ENCODE measurements around the gene GLUD2. TPM values are rescaled to one million over a fixed set of nuclear protein-coding genes. Genes with fewer than 3 reads are reported as not detected.
"Not testable (repeated sequence)": the region's sequence is repeated elsewhere in the genome, so short reads cannot be mapped to it uniquely, and the experiment has no call there.

The GLUD2 gene
- total RNA-seq = 1.3 TPM
- long read RNA-seq, partial matches to known transcripts = 0 of 2 reads
- long read RNA-seq, other reads (novel, unspliced or antisense) = 0 of 2 reads

DNA sequence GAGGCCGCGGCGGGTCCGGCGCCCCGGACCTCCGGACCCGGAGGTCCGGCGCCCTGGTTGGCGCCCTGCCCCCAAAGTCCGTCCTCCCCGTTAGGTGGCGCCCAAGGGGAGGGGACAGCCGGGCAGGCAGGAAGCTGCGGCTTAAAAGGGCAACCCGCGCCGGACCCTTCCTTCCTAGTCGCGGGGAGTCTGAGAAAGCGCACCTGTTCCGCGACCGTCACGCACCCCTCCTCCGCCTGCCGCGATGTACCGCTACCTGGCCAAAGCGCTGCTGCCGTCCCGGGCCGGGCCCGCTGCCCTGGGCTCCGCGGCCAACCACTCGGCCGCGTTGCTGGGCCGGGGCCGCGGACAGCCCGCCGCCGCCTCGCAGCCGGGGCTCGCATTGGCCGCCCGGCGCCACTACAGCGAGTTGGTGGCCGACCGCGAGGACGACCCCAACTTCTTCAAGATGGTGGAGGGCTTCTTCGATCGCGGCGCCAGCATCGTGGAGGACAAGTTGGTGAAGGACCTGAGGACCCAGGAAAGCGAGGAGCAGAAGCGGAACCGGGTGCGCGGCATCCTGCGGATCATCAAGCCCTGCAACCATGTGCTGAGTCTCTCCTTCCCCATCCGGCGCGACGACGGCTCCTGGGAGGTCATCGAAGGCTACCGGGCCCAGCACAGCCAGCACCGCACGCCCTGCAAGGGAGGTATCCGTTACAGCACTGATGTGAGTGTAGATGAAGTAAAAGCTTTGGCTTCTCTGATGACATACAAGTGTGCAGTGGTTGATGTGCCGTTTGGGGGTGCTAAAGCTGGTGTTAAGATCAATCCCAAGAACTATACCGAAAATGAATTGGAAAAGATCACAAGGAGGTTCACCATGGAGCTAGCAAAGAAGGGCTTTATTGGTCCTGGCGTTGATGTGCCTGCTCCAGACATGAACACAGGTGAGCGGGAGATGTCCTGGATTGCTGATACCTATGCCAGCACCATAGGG, at the start of gene GLUD2:
Gene GLUD2 (plus strand): TSS at position 170 of the 979 bp plus-strand sequence. CDS start 75 bp downstream, at position 245.
- intact Hi-C loops (cut with micrococcal nuclease) = not testable (repeated sequence)
- peak; percentile 71 for DNase-seq
- peak; percentile 94 for ATAC-seq

DNA sequence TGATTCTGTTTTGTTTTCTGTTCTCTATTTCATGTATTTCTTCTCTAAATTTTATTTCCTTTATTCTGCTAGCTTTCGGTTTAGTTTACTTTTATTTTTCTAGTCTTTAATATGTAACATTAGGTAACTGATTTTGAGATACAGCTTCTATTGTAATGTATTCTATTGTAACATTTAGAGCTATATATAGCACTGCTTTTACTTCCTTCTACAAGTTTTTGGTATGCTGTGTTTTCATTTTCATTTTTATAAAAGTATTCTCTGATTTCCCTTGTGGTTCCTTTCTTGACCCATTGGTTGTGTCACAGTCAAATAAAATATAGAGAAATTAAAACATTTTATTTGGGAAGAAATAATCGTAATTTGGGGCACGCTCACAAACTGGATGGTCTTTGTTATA, 48.0 kb upstream of the GLUD2 start:
- no peak for ATAC-seq
- no peak for DNase-seq
- intact Hi-C loops (cut with micrococcal nuclease) = no loop called here

- intact Hi-C loops (cut with micrococcal nuclease) = no loop called here
These were observed 46.8 kb upstream of the GLUD2 start for GRCh38 chrX:121000589-121000988.

GRCh38 chrX:121008920-121009319, 38.5 kb upstream of the GLUD2 start:
- peak; percentile 56 for ATAC-seq
- no peak for DNase-seq
- intact Hi-C loops (cut with micrococcal nuclease) = no loop called here

More at GRCh38 chrX:121000589-121000988, 46.8 kb upstream of the GLUD2 start:
- DNase-seq (no peak), ATAC-seq (no peak)

DNA sequence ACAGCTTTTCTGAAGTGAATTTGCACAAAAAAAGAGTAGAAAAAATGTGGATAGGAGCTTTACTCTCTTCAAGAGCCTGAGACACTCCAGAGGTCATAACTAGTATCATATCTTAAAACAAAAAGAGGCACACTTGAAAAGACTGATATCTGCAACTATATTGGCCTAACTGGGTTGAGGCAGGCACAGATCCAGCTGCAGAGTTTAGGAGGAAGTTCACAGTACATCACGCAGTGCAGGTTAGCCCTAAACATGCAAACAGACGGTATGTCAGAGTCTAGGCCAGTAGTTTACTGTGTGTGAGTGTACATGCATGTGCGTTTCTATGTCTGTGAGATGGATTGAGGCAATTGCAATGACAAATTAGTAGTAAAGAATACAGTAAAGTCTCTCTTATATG, 37.6 kb upstream of the GLUD2 start:
- ATAC-seq (peak; percentile 72), DNase-seq (no peak)
- intact Hi-C loops (cut with micrococcal nuclease) = no loop called here

DNA sequence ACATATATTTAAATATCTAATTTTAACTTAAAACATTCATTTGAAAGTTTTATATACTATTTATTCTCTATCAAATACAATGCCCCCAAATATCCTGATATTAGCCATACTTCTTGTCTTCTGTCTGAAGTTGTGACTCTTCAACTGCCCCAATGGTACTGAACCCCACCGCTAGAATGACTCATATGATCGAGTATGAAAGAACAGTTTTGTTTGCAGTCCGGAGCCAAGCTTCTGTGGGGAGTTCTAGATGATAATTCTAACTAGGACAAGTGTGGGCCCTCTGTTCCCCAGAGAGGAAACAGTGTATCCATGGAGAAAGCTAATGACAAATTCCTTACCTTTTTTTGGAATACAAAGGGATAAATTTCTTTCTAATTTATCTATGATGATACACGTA, 37.2 kb upstream of the GLUD2 start:
- intact Hi-C loops (cut with micrococcal nuclease) = no loop called here
- DNase-seq (no peak), ATAC-seq (peak; percentile 38)

DNA sequence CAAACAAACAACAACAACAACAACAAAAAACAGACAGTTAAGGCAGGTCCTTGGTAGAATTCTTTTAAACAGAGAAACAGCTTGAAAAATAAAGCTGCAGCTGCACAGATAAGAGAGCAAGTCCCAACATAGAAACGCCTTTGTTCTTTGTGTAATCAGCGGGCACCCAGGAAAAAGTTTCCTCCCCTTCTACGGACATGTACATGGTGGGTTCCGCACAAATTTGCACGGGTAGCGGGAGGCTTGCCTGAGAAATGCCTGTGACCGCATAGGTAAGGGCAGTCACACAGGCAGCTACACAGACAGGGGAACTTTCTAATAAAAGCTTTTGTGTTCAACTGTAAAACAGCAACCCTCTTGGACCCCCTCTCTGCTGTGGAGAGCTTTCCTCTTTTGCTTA, 36.2 kb upstream of the GLUD2 start:
- DNase-seq = no peak
- intact Hi-C loops (cut with micrococcal nuclease) = no loop called here
- no peak for ATAC-seq

DNA sequence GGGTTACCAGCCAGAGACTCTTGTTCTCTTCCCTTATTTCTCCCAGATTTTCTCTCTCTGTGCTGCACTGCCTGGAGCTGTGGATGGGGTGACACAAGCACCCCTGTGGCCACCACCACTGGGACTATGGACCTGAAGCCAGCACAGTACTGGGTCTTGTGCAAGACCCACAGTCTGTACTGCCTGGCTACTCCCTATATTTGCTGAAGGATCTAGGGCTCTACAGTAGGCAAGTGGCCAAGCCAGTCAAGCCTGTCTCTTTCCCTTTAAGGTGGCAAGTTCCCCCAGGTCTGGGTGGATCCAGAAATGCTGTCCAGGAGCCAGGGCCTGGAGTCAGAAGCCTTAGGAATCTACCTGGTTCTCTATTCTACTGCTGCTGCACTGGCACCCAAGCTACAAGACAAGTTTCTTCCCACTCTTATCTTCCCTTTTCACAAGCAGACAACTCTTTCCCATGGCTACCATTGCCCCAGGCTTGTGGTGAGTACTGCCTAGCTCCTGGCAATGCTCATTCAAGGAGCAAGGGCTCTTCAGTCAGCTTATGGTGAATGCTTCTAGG, 33.4 kb upstream of the GLUD2 start:
- no peak for ATAC-seq
- intact Hi-C loops (cut with micrococcal nuclease) = no loop called here
- DNase-seq = no peak

DNA sequence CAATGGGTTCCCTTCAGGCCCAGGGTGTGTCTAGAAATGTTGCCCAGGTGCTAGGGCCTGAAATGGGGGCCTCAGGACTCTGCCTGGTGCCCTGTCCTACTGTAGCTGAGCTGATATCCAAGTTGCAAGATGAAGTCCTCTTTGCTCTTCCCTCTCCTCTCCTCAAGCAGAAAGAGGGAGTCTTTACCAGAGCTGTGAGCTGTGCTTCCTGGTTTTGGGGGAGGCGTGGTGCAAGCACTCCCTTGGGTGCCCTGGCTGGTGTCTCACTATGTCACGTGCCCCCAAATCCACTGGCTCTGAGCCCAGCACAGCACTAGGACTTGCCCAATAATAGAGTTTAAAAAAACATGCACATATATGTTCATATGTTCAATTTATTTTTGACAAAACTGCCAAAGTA, 32.6 kb upstream of the GLUD2 start:
- no peak for ATAC-seq
- DNase-seq = no peak
- intact Hi-C loops (cut with micrococcal nuclease) = no loop called here

DNA sequence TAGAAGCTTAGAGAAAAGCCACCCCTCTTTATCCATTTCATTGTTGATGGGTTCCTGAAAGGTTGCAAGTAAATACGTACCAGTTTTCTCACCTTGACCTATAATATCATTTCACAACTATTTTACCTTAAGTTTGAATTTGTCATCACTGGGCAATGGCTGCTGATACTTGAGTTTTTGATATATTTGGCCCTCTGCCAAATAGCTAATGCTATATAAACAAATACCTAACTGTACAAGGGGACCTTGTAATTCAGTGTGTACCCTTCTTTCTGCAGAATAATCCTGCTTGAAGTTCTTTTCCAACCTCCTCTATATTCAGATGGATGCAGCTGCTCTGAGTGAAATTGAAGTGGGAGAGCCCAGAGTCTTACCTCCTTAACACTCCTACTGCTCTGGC, 19.0 kb upstream of the GLUD2 start:
- ATAC-seq = no peak
- no peak for DNase-seq
- intact Hi-C loops (cut with micrococcal nuclease) = no loop called here

- DNase-seq (no peak), ATAC-seq (no peak)
- intact Hi-C loops (cut with micrococcal nuclease) = no loop called here
These were observed 17.3 kb upstream of the GLUD2 start for GRCh38 chrX:121030083-121030482.

DNA sequence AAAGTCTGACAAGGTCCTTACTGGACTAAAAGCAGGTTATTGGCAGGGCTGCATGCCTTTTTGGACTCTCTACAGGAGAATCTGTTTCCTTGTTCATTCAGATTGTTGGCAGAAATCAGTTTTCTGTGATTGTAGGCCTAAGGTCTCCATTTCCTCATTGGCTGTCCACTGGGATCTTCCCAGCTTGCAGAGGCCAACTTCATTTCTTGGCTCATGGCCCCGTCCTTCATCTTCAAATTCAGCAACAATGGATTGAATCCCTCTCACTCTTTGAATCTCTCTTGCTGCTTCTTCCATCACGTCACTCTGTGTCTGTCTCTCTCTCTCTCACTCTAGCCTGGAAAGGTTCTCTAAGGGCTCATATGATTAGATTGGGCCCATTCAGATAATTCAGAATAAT, 14.9 kb upstream of the GLUD2 start:
- DNase-seq = no peak
- intact Hi-C loops (cut with micrococcal nuclease) = no loop called here
- no peak for ATAC-seq

DNA sequence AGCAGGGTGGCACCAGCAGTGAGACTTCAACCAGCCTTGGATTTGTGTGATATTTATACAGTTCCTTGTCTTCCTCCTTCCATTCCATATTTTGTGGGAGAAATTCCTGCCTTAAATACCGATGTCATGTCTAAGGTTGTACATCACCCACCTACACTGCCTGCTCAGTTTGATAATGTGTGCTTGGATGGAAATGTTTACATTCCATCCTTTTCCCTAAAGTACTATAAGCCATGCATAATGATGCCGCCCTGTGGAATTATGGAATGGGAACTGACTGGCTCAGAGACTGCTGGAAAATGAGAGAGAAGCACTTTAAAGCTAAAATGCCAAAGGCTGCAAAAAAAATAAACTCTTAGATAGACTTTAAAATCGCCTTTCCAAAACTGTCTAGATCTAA, 11.3 kb upstream of the GLUD2 start:
- no peak for DNase-seq
- intact Hi-C loops (cut with micrococcal nuclease) = no loop called here
- ATAC-seq = no peak

GRCh38 chrX:121036951-121037350, 10.5 kb upstream of the GLUD2 start:
- DNase-seq (no peak), ATAC-seq (no peak)
- intact Hi-C loops (cut with micrococcal nuclease) = no loop called here

GRCh38 chrX:121050781-121051180, 3.4 kb downstream of the GLUD2 start:
- no peak for ATAC-seq
- intact Hi-C loops (cut with micrococcal nuclease) = no loop called here

GRCh38 chrX:121052122-121052521, 4.7 kb downstream of the GLUD2 start:
- intact Hi-C loops (cut with micrococcal nuclease) = no loop called here
- no peak for ATAC-seq
- no peak for DNase-seq

More at GRCh38 chrX:121050781-121051180, 3.4 kb downstream of the GLUD2 start:
- DNase-seq = no peak

DNA sequence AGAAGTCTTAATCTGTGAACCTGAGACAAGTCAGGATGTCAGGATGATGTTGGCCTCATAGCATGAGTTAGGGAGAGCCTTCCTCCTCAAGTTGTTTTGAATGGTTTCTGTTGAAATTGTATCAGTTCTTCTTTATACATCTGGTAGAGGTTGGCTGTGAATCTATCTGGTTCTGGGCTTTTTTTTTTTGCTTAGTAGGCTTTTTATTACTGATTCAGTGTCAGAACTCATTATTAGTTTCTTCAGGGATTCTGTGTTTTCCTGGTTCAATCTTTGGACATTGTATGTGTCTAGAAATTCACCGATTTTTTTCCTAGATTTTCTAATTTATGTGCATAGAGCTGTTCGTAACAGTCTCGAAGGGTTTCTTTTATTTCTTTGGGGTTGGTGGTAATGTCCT, 14.9 kb downstream of the GLUD2 start:
- DNase-seq (no peak), ATAC-seq (no peak)
- intact Hi-C loops (cut with micrococcal nuclease) = no loop called here

GRCh38 chrX:121064579-121064978, 17.2 kb downstream of the GLUD2 start:
- intact Hi-C loops (cut with micrococcal nuclease) = no loop called here
- ATAC-seq (no peak), DNase-seq (no peak)

DNA sequence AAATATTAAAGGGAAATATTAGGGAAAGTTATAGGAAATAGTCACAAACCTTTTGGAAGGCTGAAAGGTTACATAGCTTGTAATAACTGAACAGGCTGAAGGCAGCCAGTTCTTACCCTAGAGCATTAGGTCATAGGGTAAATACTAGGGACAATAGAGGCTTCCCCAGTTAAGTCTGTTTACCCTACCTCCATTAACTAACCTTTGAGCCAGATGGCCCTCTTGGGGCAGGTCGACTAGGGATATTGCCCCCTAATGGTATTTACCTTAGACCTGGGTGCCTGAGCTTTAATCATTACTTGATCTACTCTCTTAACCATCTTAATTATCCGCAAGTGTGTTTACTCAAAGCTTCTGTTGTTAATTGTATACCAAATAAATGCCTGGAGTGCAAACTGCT, 36.8 kb downstream of the GLUD2 start:
- DNase-seq; intact Hi-C loops (cut with micrococcal nuclease); ATAC-seq: not testable (repeated sequence)

GRCh38 chrX:121084903-121085611, 37.6 kb downstream of the GLUD2 start:
- intact Hi-C loops (cut with micrococcal nuclease) = no loop called here
- ATAC-seq = no peak
- DNase-seq = no peak

Measured in left ventricle myocardium superior (tissue), 1 donor.